Gastrocnemius medialis (tissue), 4 donors: ENCODE measurements around the gene ZNF438. TPM values are rescaled to one million over a fixed set of nuclear protein-coding genes. Genes with fewer than 3 reads are reported as not detected.

Experiments used
- ATAC-seq, 2 donors: fragments of 150-250 bp; one replicate each; pipeline ENCODE4 v1.9.1; 2016
- DNase-seq, 2 donors: peaks; one replicate each; pipeline ENCODE4 v3.0.0-alpha.2; 2019
- H3K27ac ChIP-seq, 4 donors: fragments of 200-600 bp; sonication (generic); 1 replicate in 1 of 4; 2 replicates in 3 of 4; pipeline ENCODE4 v1.5.1; 2016 to 2018; ENCODE audit warnings: mild to moderate bottlenecking in 2 of 4, moderate library complexity in 1 of 4
- H3K27me3 ChIP-seq, 3 donors: fragments of 200-600 bp; sonication (generic) in 2 of 3; 1 replicate in 1 of 3; 2 replicates in 2 of 3; pipeline versions ENCODE4 v1.5.1 to v1.6.0; 2016 to 2019; ENCODE audit warnings: mild to moderate bottlenecking in 1 of 3, moderate library complexity in 1 of 3
- H3K36me3 ChIP-seq, 2 donors: fragments of 200-600 bp; sonication (generic) in 1 of 2; one replicate each; pipeline ENCODE4 v1.5.1; 2017 to 2018
- H3K4me1 ChIP-seq, 2 donors: fragments of 200-600 bp; sonication (generic) in 1 of 2; one replicate each; pipeline ENCODE4 v1.5.1; 2016 to 2017; ENCODE audit warnings: mild to moderate bottlenecking in 2 of 2
- H3K4me3 ChIP-seq, 4 donors: fragments of 200-600 bp; sonication (generic) in 3 of 4; 1 replicate in 1 of 4; 2 replicates in 3 of 4; pipeline ENCODE4 v1.5.1; 2016 to 2019; ENCODE audit warnings: mild to moderate bottlenecking in 2 of 4
- H3K9me3 ChIP-seq, 3 donors: fragments of 200-600 bp; sonication (generic) in 2 of 3; 1 replicate in 1 of 3; 2 replicates in 2 of 3; pipeline ENCODE4 v1.5.1; 2016 to 2019
- POLR2A ChIP-seq, 2 donors: fragments of 450-650 bp; IDR thresholded peaks; one replicate each; pipeline ENCODE4 v1.6.1; 2017; ENCODE audit warnings: antibody characterized with exemption in 2 of 2, mild to moderate bottlenecking in 2 of 2, moderate library complexity in 2 of 2
- in situ Hi-C, 4 donors: fragments of 200-750 bp; cut with MboI; loops; one replicate each; pipeline versions ENCODE4 v1.15.0 to v1.8.0; 2017; ENCODE audit warnings: low sequenced_read_pairs in 4 of 4
- intact Hi-C: fragments of 100-400 bp; cut with DNase I; formaldehyde crosslinking; loops from one replicate; pipeline ENCODE4 v1.15.1; 2023; ENCODE audit warnings: low total_unique reads
- total RNA-seq, 4 donors: library from RNA; depleted of rRNA; stranded (reverse); fragments of >200 nt; gene quantifications; one replicate each; pipeline versions ENCODE4 v1.1.0 to v1.2.3, GENCODE V29; 2016
- TF ChIP-seq, protein P1 (sequence below), 5 experiments: fragments of 450-650 bp in 3 of 5; fragments of 200-600 bp in 2 of 5; sonication (generic) in 2 of 5; IDR thresholded peaks in 4 of 5; conservative IDR thresholded peaks in 1 of 5; 1 replicate in 4 of 5; 2 replicates in 1 of 5; pipeline ENCODE4 v1.5.1; 2016 to 2019; ENCODE audit warnings: antibody characterized with exemption in 5 of 5, mild to moderate bottlenecking in 3 of 5, moderate library complexity in 3 of 5

ZNF438 gene
- total RNA-seq, 4 donors from 2014 or later: 14.4 to 37.0 (median 26.5) TPM

DNA sequence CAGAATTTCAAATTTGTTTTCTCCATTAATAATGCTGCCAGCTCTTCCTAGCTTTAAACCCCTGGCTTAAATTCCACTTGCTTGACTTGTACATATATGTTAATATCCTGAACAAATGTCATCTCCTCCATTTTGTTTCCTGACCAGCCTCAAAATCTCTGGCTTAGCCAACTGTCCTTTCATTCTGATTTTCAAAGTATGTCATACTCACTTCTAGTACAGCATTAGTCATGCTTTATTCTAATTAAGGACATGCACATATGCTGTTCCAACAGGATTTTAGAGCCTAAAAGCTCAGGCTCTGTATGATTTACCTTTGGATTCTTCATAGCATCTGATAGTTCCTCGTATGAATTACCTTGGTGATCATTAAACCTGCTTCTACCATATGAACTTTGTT, 158.3 kb downstream of the ZNF438 start:
- no peaks in the 10 kb centered on the region for H3K27me3 ChIP-seq
- in situ Hi-C loops: no loop called here
- no peaks in the 10 kb centered on the region for H3K9me3 ChIP-seq
- TF ChIP-seq, protein P1, sequence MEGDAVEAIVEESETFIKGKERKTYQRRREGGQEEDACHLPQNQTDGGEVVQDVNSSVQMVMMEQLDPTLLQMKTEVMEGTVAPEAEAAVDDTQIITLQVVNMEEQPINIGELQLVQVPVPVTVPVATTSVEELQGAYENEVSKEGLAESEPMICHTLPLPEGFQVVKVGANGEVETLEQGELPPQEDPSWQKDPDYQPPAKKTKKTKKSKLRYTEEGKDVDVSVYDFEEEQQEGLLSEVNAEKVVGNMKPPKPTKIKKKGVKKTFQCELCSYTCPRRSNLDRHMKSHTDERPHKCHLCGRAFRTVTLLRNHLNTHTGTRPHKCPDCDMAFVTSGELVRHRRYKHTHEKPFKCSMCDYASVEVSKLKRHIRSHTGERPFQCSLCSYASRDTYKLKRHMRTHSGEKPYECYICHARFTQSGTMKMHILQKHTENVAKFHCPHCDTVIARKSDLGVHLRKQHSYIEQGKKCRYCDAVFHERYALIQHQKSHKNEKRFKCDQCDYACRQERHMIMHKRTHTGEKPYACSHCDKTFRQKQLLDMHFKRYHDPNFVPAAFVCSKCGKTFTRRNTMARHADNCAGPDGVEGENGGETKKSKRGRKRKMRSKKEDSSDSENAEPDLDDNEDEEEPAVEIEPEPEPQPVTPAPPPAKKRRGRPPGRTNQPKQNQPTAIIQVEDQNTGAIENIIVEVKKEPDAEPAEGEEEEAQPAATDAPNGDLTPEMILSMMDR (IDR thresholded peaks at IDR 0.05 in 4 of 5, conservative IDR thresholded peaks at IDR 0.05 in 1 of 5): no peak
- TF ChIP-seq POLR2A (IDR thresholded peaks at IDR 0.05): no peak
- no peak for ATAC-seq
- H3K27ac ChIP-seq: no peak overlapping the region
- peaks cover 0 to 20% of the 10 kb centered on the region in 2 donors for H3K36me3 ChIP-seq
- no peak overlapping the region for H3K4me3 ChIP-seq
- no peak for DNase-seq
- intact Hi-C loops: no loop called here
- H3K4me1 ChIP-seq: no peaks in the 10 kb centered on the region

DNA sequence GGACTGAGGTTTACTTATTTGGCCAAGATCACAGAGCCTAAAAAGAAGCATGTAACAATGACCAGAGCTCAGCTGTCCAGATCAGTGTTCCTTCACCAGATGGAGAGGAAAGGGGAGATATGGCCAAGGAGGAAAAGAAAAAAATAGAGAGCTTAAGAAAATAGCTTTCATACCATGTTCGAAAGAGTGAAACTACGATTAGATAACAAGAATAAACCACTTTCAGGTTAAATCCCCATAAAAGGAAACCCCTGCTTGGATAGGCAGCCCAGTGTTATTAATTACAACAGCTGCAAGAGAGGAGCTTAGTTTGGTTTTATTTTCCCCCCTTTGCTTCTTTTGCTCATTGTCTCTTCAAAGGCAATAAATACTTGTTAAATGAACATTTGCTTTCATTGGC, 160.8 kb downstream of the ZNF438 start:
- H3K9me3 ChIP-seq: no peaks in the 10 kb centered on the region
- H3K27ac ChIP-seq: no peak overlapping the region
- DNase-seq (no peak), ATAC-seq (no peak)
- no peaks in the 10 kb centered on the region for H3K4me1 ChIP-seq
- in situ Hi-C loops: no loop called here
- peaks cover 0 to 10% of the 10 kb centered on the region in 2 donors for H3K36me3 ChIP-seq
- no peak overlapping the region for H3K4me3 ChIP-seq
- H3K27me3 ChIP-seq: no peaks in the 10 kb centered on the region
- intact Hi-C loops: no loop called here
- TF ChIP-seq POLR2A (IDR thresholded peaks at IDR 0.05): no peak
- TF ChIP-seq, protein P1 (IDR thresholded peaks at IDR 0.05 in 4 of 5, conservative IDR thresholded peaks at IDR 0.05 in 1 of 5): no peak

DNA sequence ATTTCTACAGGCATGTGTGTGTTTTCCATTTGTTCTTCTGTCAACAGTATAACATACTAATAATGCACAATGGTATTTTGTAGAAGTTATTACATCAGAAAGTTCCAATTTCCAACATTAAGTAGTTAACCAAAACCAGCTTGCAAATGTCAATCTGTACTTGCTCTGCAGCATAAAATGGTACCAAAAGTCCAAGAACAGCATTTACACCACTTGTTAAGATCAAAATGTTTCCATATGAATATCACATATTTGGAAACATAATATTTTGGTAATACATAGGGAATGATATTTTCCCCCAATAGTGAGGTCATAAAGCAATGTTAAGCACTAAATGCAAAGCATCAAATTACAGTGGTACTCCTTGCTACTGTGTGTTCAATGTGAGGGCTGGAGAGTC, 162.1 kb downstream of the ZNF438 start:
- in situ Hi-C loops: no loop called here
- H3K9me3 ChIP-seq: no peaks in the 10 kb centered on the region

DNA sequence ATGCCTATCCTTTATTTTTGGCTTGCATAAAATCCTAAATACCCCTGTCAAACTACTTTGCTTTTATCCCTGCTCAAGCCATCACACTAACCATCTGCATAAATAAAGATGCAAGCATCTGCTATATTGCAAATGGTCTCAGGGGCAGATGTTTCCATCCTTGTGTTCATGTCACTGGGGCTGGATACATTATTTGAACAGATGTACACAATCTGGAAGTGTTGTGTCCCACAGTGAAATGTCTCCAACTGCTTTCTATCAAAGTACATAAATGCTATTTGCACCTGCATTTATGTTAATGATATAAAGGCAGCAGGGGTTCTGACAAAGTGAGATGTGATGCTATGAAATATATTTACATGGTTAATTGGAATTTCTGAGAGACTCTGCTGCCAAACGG, 163.1 kb downstream of the ZNF438 start:
- no peaks in the 10 kb centered on the region for H3K9me3 ChIP-seq
- no peak overlapping the region for H3K4me3 ChIP-seq
- intact Hi-C loops (no loop called here), in situ Hi-C loops (no loop called here)
- no peak for ATAC-seq
- no peaks in the 10 kb centered on the region for H3K27me3 ChIP-seq
- H3K36me3 ChIP-seq: no peaks in the 10 kb centered on the region
- H3K27ac ChIP-seq: no peak overlapping the region
- peaks cover 2 to 7% of the 10 kb centered on the region in 2 donors for H3K4me1 ChIP-seq
- TF ChIP-seq, protein P1 (IDR thresholded peaks at IDR 0.05 in 4 of 5, conservative IDR thresholded peaks at IDR 0.05 in 1 of 5): no peak
- no peak for TF ChIP-seq POLR2A (IDR thresholded peaks at IDR 0.05)
- no peak for DNase-seq

More for the DNA sequence above, 162.1 kb downstream of the ZNF438 start:
- Histone ChIP-seq H3K4me3 (no peak overlapping the region), H3K36me3 (no peaks in the 10 kb centered on the region), H3K27me3 (no peaks in the 10 kb centered on the region), H3K27ac (no peak overlapping the region), H3K4me1 (no peaks in the 10 kb centered on the region)
- ATAC-seq: no peak
- TF ChIP-seq POLR2A (IDR thresholded peaks at IDR 0.05): no peak
- TF ChIP-seq, protein P1 (IDR thresholded peaks at IDR 0.05 in 4 of 5, conservative IDR thresholded peaks at IDR 0.05 in 1 of 5): no peak
- intact Hi-C loops: no loop called here
- DNase-seq: no peak

DNA sequence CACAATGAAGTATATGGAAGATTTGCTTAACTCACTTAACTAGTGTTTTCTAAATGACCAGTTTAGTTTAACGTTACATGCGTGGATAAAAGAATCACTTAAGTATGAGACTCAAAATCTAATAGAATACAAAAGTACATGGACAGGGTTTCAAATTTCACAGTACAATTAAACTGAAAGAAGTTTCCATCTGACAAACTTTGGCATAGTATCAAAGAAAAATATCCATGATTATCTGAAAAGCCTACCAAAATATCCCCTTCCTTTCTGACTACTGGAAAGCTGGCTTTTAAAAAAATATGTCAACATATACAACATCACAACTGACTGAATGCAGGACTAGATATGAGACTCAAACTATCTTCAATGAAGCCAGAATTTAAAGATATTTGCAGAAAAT, 164.8 kb downstream of the ZNF438 start:
- in situ Hi-C loops: no loop called here
- no peaks in the 10 kb centered on the region for H3K27me3 ChIP-seq
- H3K4me3 ChIP-seq: no peak overlapping the region
- TF ChIP-seq POLR2A (IDR thresholded peaks at IDR 0.05): no peak
- TF ChIP-seq, protein P1 (IDR thresholded peaks at IDR 0.05 in 4 of 5, conservative IDR thresholded peaks at IDR 0.05 in 1 of 5): no peak
- no peaks in the 10 kb centered on the region for H3K36me3 ChIP-seq
- no peak for DNase-seq
- ATAC-seq: no peak
- H3K9me3 ChIP-seq: no peaks in the 10 kb centered on the region
- H3K4me1 ChIP-seq: peaks cover 20 to 22% of the 10 kb centered on the region in 2 donors
- intact Hi-C loops: no loop called here
- no peak overlapping the region for H3K27ac ChIP-seq
